GM23338 (cell line): ENCODE data around the gene DIDO1. TPM values are rescaled to one million over a fixed set of nuclear protein-coding genes. Genes with fewer than 3 reads are reported as not detected.

Experiments used
- ATAC-seq: fragments of 200-7000 bp; cut with Tn5 transposase; 3 replicates; pipeline ENCODE4 v1.9.1; 2020
- DNase-seq: peaks from one replicate; pipeline ENCODE4 v3.0.0-alpha.2; 2015; ENCODE audit warnings: low spot score
- H2AFZ ChIP-seq: fragments of 200-600 bp; sonication (generic); 2 replicates; pipeline ENCODE4 v1.8.0; 2016; ENCODE audit warnings: antibody characterized with exemption, mild to moderate bottlenecking, moderate library complexity
- H3F3A ChIP-seq: fragments of 200-600 bp; sonication (generic); replicated peaks from 2 replicates; pipeline ENCODE4 v1.8.0; 2017; ENCODE audit warnings: antibody characterized with exemption, mixed run types, low read depth
- H3K27ac ChIP-seq: fragments of 200-600 bp; sonication (generic); 2 replicates; pipeline ENCODE4 v1.6.1; 2016; ENCODE audit warnings: low read depth
- H3K27me3 ChIP-seq: fragments of 200-600 bp; sonication (generic); 2 replicates; pipeline ENCODE4 v1.8.0; 2016; ENCODE audit warnings: mild to moderate bottlenecking, mixed run types, moderate library complexity; ENCODE audit not compliant: insufficient read depth
- H3K36me3 ChIP-seq: fragments of 200-600 bp; sonication (generic); 2 replicates; pipeline ENCODE4 v1.8.0; 2016; ENCODE audit warnings: mild to moderate bottlenecking; ENCODE audit not compliant: insufficient read depth
- H3K4me1 ChIP-seq: fragments of 200-600 bp; sonication (generic); 2 replicates; pipeline ENCODE4 v1.8.0; 2016; ENCODE audit warnings: mild to moderate bottlenecking, moderate library complexity; ENCODE audit not compliant: insufficient read depth
- H3K4me2 ChIP-seq: fragments of 200-600 bp; sonication (generic); 2 replicates; pipeline ENCODE4 v1.7.1; 2017; ENCODE audit warnings: mixed run types
- H3K4me3 ChIP-seq: fragments of 200-600 bp; sonication (generic); 2 replicates; pipeline ENCODE4 v1.6.1; 2016; ENCODE audit warnings: mixed run types
- H3K79me2 ChIP-seq: fragments of 200-600 bp; sonication (generic); replicated peaks from 2 replicates; pipeline ENCODE4 v1.8.0; 2017; ENCODE audit warnings: mild to moderate bottlenecking; ENCODE audit not compliant: insufficient read depth
- H3K9me2 ChIP-seq: fragments of 200-600 bp; sonication (generic); 2 replicates; pipeline ENCODE4 v1.8.0; 2017; ENCODE audit not compliant: insufficient read depth
- H4K20me1 ChIP-seq: fragments of 200-600 bp; sonication (generic); replicated peaks from 2 replicates; pipeline ENCODE4 v1.8.0; 2017; ENCODE audit warnings: mild to moderate bottlenecking; ENCODE audit not compliant: insufficient read depth
- H3K27ac Mint-ChIP-seq: 2 replicates; pipeline ENCODE4 v1.8.0; 2020; ENCODE audit warnings: inconsistent platforms, mild to moderate bottlenecking, moderate library complexity, mixed read lengths
- H3K27me3 Mint-ChIP-seq: 3 replicates; pipeline ENCODE4 v1.8.0; 2022; ENCODE audit warnings: low read depth, mild to moderate bottlenecking, moderate library complexity, mixed read lengths, inconsistent platforms; ENCODE audit not compliant: insufficient read depth, poor library complexity
- H3K36me3 Mint-ChIP-seq: 3 replicates; pipeline ENCODE4 v1.8.0; 2021; ENCODE audit warnings: low read depth, mild to moderate bottlenecking, inconsistent platforms, moderate library complexity, mixed read lengths
- H3K4me1 Mint-ChIP-seq: 3 replicates; pipeline ENCODE4 v1.8.0; 2020; ENCODE audit warnings: mild to moderate bottlenecking, inconsistent platforms, mixed read lengths
- H3K4me3 Mint-ChIP-seq: 3 replicates; pipeline ENCODE4 v1.8.0; 2021; ENCODE audit warnings: moderate library complexity, mild to moderate bottlenecking, inconsistent platforms, mixed read lengths
- H3K9me3 Mint-ChIP-seq: 3 replicates; pipeline ENCODE4 v1.8.0; 2020; ENCODE audit warnings: moderate library complexity, mild to moderate bottlenecking, inconsistent platforms, mixed read lengths
- CREB1 ChIP-seq: fragments of 250-450 bp; sonication (Bioruptor Pico); IDR thresholded peaks from 2 replicates; pipeline ENCODE4 v1.5.0; 2020; ENCODE audit warnings: low read depth, mild to moderate bottlenecking, moderate library complexity
- CTCF ChIP-seq, 2 experiments: fragments of 200-600 bp in 1 of 2; sonication (generic) in 1 of 2; conservative IDR thresholded peaks; 2 replicates each; pipeline versions ENCODE4 v1.5.1 to v1.6.1; 2016 to 2017; ENCODE audit warnings: antibody characterized with exemption in 2 of 2, low read depth in 2 of 2, mild to moderate bottlenecking in 2 of 2, moderate library complexity in 1 of 2
- JUNB ChIP-seq: IDR thresholded peaks from one replicate; pipeline ENCODE4 v1.6.1; 2016; ENCODE audit warnings: antibody characterized with exemption; ENCODE audit not compliant: unreplicated experiment
- NANOG ChIP-seq: IDR thresholded peaks from 2 replicates; pipeline ENCODE4 v1.6.1; 2016; ENCODE audit warnings: antibody characterized with exemption, borderline replicate concordance
- POLR2AphosphoS5 ChIP-seq: IDR thresholded peaks from 2 replicates; pipeline ENCODE4 v1.6.1; 2016; ENCODE audit warnings: antibody characterized with exemption, low read depth
- ZNF462 ChIP-seq: fragments of 250-450 bp; sonication (Bioruptor Pico); IDR thresholded peaks from 2 replicates; pipeline ENCODE4 v1.5.0; 2020; ENCODE audit warnings: mild to moderate bottlenecking, moderate library complexity
- polyA plus RNA-seq: library from polyadenylated mRNA; unstranded; fragments of >200 nt; fragmentation: Nextera tagmentation; extraction: Ambion mirVana; gene quantifications from 2 replicates; pipeline ENCODE4 v1.2.1, GENCODE V29; 2016
- total RNA-seq: library from RNA; depleted of rRNA; stranded (reverse); fragments of >200 nt; shearing (Covaris generic); gene quantifications from 2 replicates; pipeline ENCODE4 v1.2.3, GENCODE V29; 2014

Gene DIDO1
- total and polyA plus RNA-seq, 2 experiments from 2014 or later: 72.4 to 162 TPM

GRCh38 chr20:62952968-62953838 lies 26.9 kb upstream of the DIDO1 start (continued):
- TF ChIP-seq ZNF462 (CRISPR knock-in tag) (no peak), POLR2AphosphoS5 (no peak), CREB1 (CRISPR knock-in tag) (no peak)

- Histone ChIP-seq H3K4me2 (peak within 1 kb of the TSS; percentile 82), H3K4me3 (peak within 1 kb of the TSS; percentile 61), H3K9me2 (no peaks in the 10 kb centered on the region), H4K20me1 (peaks cover 23% of the 10 kb centered on the region), H3K4me1 (peaks cover 19% of the 10 kb centered on the region), H3K36me3 (peaks cover 15% of the 10 kb centered on the region), H3F3A (peaks cover 20% of the 10 kb centered on the region; the same call in 1 of the 2 replicates), H3K79me2 (peaks cover 47% of the 10 kb centered on the region), H2AFZ (no peak within 1 kb of the TSS), H3K27me3 (no peaks in the 10 kb centered on the region), H3K27ac (peak within 1 kb of the TSS; percentile 9; the same call in 1 of the 2 replicates)
- Mint-ChIP-seq H3K27ac (no peak within 1 kb of the TSS), H3K9me3 (no peaks in the 10 kb centered on the region), H3K36me3 (peaks cover 33% of the 10 kb centered on the region), H3K4me1 (peaks cover 16% of the 10 kb centered on the region), H3K27me3 (peaks cover 14% of the 10 kb centered on the region), H3K4me3 (peak within 1 kb of the TSS; percentile 72)
- DNase-seq: peak; percentile 86
- peak; percentile 69 for ATAC-seq
- TF ChIP-seq POLR2AphosphoS5 (peak; percentile 54), NANOG (no peak), CTCF (conservative IDR thresholded peaks at IDR 0.05; ENCODE audit: low read depth in 2 of 2) (peak in 1 of 2 experiments; percentile 34; a peak in 2 of 4 replicates), JUNB (no peak), CREB1 (CRISPR knock-in tag) (peak; percentile 80)
Observed at GRCh38 chr20:62952373-62952967, 26.2 kb upstream of the DIDO1 start, which contains the start of gene SLC17A9. SLC17A9 (plus strand) TSS chr20:62952709; CDS start chr20:62952831, 122 bp downstream.
